GM21526 (cell line): ENCODE measurements around the gene PTCHD4.

Experiments
- ATAC-seq: cut with Tn5 transposase; IDR thresholded peaks from one replicate; pipeline ENCODE4 v1.9.1; 2021; ENCODE audit warnings: moderate library complexity; ENCODE audit not compliant: unreplicated experiment, low FRiP score

Gene PTCHD4

DNA sequence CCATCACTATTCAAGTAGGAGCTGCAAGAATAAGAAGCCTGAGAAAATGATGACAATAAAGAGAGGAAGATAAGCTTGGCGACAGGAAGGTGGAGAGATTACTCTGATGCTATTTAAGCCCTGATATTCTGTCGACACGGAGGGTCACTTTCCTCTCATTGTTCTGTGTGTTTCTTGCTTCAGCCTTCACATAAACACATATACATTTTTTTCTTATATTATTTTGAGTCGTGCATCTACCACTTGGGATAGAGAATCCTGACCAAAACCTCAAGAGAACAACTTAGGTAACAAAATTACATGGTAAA lies 10.5 kb downstream of the PTCHD4 start:
- ATAC-seq = no peak

DNA sequence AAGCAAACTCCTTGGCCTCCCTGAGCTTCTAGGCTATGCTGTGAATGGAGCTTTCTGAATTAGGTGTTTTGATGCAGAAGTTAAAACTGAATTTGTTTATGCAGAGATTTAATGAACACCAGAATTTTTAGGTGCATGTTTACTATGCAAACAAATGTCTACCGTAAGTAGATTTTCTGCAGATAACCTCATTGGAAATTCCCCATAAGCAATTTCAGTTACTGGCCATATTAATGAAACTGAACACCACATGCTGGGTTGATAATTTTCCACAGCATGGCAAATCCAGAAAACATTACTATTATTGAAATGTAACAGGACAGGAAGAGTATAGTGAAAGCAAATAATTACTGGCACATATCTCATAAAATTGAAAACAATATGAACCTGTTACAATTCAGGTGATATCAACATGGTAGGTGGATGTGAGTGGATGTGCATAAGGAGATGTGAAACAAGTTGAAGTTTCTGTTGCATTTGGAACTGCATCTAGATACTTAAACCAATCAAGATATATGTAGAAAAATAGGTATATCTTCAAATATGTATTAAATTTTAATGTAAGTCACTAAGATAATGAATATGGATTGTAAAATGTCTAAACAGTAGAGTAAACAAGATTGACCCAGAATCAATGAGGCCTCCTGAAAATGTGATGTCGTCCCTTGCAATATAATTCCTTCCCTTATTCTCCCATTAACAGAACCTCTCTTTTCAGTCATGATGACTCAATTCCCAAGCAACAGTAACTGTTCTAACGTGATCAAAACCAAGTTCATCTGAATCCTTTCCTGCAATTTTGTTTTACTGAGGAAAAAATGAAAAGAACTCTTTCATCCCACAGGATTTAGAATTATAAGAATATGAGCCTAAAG lies 11.0 kb downstream of the PTCHD4 start:
- no peak for ATAC-seq

DNA sequence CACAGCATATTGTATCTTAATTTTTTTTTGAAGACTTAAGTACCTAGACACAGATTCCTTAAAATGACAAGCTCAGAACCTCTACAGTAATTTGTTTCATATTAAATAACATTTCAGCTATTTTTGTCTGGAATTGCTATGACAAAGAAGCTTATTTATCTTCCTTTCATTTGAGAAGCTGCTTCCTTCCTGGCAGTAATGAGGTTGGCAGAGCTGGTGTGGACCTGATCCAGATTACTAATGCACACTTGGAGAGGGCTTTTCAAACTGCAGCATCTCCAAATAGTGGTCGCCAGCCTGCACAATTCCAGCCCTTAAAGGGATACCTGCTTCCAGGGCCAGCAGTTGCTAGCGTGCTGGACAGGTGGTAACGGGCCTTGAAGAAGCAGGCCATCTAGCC lies 12.1 kb downstream of the PTCHD4 start:
- ATAC-seq = no peak

DNA sequence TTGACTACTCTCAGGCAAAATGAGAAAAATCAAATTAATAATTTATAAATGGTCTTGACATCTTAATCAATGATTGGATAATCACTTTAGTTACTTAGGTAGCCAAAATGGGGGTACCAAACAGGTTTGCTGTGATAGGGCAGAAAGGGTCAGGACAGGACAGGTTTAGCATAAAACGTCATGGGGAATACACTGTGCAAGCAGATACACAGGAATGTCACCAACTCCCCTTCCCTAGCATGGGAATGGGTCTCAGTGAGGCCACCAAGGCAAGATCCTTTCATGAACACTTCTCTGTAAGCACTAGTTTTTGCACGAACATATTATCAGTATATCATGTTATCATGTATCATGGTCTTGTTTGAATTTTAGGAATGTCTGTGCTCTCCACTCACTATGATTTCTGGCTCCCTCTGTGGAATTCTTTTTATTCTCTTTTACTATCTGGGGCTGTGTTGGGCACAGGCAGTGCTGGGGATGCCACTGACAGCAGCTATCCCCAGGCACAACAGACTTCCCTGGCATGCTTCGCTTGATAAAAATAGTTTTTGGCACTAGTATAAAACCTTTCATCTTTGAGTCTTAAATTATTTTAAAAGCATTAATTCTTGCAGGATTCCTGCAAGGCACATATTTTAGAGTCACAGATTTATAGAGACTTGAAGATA lies 18.3 kb downstream of the PTCHD4 start:
- no peak for ATAC-seq

DNA sequence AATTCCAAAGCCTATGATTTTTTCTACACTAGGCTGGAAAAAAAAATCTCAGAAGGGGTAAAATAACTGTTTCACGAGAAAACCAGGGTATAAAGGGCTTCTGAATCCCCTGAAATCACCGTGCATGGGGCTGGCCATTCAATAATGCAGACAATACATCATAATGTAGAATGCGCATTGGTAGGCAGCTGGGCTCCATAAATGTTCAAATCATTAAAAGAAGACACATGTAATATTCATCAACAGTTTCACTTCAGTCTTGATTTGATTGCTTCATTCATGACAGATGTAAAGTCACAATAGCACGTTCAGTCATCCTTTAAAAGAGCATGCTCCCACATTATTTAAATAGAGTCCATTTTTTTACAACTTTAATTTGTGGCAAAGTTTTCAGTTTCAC lies 20.5 kb downstream of the PTCHD4 start:
- no peak for ATAC-seq

DNA sequence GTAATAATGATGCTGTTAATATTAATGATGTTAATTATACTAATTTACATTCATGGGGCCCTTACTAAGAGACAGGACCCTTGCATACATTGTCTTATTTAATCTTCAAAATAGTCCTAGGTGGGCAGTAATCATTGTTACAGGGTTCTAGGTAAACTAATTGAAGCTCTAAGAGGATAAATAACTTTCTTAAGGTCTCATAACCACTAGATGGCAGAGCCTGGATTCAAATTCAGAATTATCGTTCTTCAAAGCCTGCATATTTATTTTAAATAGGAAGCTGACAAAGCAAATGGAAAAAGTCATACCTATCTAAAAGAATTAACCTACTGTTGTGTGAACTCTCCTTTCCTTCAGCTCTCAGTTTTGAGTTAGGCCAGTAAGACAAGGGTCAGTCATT lies 23.5 kb downstream of the PTCHD4 start:
- ATAC-seq = no peak

DNA sequence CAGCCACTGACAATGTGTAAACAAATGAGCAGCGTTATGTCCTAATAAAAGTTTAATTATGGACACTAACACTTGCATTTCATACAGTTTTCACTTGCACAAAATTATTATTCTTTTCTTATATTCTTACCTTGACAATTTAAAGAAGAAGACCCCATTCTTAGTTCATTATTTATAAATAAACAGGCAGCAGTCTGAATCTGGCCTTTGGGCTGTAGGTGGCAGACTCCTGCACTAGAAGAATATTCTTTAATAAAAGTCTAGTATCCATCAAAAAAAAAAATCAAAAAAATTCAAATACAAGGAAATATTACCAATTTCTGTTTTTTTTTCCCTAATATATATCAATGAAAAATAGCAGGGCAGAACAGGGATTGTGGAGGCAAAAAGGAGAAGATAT lies 24.8 kb downstream of the PTCHD4 start:
- no peak for ATAC-seq

DNA sequence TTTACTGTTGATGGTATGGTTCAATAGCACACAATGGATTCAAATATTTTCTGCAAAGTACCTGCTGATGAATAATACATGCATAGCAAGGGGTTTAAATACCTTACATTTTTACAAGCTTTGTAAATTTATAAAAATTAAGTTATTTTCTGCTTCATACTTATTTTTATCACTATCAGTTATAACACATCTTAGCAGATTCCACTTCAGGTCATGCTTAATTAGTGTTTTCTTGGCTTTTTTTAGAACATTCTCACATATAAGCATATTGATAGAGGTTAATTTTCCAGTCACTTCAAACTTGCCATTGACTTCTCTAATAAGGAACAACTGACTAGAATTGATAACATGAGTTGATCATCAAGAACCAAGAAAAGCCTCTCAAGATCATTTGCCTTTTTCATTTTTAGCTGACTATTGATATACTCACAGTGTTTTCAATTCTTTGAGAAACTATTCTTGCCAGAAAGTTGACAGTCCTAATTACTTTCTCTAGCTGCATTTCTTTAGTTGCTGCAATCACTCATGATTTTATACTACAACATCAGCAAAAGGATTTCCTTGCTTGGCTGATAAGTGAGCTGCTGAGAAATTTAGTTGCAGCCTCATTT lies 25.8 kb downstream of the PTCHD4 start:
- no peak for ATAC-seq

DNA sequence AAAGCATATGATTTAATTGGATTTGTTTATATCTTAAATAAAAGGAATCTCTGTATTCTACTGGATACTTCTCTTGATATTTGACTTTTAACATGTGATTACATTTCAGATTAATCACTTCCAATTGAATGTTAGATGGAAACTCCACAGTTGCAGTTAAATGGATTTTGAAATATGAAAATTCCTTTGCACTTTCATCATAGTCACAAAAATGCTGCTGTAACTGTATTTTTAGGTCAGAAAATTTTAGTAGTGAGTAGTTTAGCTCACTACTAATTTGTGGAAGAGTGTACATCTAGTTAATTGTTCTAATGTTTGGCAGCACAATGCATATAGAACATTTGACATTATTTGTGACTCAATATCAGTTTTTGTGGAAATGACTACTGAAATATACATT lies 26.8 kb downstream of the PTCHD4 start:
- no peak for ATAC-seq

DNA sequence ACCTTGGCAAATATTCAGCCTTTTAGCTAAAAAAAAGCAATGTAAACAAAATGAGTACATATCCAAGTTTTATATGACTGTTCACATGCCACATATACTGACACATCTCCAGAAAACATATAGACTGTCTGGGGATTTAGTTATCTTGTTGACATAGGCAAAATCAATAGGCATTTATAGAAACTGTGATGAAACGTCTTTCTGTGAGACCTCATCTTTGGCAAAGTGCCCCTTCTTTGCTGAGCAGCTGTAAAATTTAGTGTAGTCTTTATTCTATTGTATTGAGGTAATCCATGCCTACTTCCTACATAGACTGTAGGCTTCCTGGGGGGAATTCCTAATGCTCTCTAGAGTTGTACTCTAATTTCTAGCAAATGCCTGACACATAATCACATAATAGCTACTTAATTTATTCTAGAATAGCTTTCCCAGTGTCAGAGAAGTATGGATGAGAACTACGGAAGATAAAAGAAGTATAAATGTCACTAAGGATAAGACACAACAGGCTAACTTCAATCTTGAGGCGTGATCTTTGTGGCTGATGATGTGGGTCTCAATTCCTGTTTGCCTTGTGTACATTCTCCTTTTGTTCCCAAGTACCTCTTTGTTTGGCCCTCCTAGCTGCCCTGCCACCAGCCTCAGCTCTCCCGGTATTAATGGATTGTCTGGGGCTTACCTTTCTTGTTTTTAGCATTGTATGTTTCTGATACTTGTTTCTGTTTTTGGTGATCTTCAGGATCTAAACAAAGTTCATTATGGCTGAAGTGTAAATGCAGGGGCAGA lies 30.6 kb downstream of the PTCHD4 start:
- ATAC-seq = no peak

DNA sequence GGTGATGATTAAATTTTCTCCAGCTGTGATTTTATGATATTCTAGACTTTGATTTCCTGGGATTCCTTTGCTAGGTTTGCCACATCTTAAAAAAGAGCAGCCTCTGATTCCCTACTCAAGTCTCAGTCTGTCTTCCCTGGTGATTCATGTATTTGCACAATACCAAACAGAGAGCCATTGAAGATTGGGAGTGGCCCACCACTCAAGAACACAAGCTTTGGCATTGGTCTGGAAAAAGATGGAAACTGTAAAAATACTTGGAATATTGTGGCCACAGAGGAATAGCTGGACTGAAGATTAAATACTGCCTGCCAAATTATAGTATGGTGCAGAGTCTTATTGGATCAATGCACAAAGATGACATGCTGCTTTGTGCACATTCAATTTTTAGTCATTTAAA lies 32.9 kb downstream of the PTCHD4 start:
- ATAC-seq = no peak

DNA sequence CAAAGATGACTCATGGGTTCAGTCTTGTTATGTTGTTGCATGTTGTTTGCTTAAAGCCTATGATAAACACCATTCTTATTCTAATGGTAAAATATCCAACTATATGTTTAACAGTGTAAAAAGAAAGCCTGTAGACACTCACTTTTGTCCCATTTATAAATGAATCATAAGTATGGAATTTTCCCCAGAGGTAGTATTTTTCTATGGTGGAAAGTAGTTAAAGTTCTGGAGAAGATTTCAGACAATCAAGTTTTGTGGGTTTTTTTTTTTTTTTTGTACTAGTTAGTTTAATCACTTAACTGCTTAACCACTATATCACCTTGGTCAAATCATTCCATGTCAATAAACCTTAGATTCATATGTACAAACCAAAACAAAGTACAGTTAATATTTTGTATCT lies 35.8 kb downstream of the PTCHD4 start:
- no peak for ATAC-seq

DNA sequence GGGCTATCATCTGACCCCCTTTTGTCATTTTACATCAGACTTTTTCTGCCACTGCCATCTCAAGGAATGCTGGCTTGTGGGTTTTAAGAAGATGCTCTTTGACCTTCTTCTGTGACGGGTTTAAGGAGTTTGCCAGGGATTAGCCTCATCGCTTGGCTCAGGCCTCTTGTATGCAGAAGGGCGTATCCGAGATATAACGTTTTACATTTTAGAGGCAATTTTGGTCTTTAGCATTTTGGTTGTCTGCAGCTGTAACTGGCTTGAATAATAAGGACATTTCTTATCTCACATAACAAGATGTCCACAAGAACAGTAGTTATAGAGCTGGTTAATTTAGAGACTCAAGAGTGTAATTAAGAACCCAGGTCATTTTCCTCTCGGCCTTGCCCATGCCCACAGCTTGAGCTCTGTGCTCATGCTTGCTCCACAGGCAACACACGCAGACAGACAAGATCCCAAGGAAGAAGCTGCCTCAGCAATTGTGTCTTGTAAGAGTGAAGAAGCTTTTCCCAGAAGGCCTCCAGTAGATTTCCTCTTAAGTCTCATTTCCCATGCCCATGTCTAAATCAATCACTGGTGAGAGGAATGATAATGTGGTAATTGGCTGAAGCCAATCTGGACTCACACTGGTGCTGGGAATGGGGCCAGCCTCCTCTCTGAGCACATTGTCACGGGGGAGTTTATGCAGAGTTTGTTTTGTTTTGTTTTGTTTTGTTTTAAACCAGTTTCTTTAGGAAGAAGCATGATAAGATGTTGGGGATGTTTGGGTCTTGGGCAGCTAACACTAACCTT lies 36.8 kb downstream of the PTCHD4 start:
- ATAC-seq = no peak

DNA sequence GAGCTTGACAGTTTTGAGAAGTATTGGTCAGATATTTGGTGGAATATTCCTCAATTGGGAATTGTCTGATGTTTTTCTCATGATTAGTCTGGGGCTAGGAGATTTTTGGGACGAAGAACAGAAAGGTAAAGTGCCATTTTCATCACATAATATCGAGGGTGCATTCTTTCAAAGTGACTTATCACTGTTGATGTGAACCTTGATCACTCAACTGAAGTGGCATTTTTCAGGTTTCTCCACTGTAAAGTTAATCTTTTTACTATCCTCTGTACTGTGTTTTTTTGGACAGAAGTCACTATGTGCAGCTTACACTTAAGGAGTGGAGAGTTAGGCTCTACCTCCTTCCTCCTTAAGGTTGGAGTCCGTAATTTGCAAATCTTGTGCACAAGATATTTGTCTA lies 39.2 kb downstream of the PTCHD4 start:
- no peak for ATAC-seq

DNA sequence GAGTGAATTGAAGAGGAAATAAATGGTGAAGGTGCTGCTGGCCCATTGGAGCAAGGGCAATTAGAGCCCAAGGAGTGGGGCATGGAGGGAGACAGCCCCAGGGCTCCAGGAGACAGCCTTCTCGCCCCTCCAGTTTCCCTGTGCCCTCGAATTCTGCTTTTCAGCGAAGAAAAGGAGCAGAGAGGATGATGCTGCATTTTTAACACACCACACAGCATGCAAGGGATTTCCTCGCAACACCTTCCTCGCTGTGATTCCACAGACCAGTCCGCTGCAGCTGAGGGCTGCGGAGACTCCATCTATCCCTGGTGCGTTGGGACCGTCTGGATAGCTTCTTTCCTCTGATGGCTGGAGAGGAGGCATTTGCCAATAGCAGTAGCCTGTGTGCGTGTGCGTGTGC lies 41.7 kb downstream of the PTCHD4 start:
- ATAC-seq = no peak

DNA sequence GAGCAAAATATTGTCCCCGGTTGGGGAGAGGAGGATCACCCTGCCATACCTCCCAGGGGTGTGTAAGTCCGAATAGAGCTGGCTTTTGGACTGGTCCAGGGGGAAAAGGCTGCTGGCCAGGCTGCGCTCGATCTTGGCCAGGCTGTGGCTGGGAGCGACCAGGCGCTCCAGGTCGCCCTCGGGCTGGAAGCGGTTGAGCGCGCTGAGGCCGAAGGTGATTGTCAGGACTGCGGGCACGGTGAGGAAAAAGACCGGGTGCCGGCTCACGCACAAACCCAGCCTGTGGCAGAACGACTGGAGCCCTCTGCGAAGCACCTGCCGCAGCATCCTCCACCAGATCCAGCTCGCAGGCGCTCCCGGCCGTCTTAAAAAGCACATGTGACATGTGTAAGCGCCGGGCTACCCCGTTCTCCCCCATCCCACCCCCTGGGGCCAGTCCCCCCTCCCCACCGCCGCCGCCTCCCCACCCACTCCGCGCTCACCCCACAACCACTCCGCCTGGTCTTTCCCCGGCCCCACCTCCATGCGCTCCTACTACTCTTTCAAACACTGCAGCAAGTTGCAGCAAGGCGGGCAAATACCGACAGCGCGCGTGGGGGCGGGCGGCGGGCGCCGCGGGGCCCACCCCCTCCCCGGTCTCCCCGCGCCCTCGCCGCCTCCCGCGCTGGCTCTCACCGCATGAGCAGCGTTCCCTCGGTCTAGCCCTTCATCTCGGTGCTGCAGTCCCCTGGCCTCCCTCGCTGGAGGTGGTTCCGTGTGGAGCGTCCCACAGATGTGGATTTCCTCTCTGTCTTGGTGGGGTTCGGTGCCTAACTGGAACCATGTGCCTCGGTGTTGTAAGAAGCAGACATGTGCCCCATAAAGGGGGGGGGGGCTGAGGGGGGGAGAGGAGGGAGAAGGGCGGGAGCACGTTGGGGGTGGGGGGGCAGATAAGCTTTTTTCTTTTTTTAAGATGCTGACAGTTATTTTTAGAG lies 42.4 kb downstream of the PTCHD4 start:
- no peak for ATAC-seq

DNA sequence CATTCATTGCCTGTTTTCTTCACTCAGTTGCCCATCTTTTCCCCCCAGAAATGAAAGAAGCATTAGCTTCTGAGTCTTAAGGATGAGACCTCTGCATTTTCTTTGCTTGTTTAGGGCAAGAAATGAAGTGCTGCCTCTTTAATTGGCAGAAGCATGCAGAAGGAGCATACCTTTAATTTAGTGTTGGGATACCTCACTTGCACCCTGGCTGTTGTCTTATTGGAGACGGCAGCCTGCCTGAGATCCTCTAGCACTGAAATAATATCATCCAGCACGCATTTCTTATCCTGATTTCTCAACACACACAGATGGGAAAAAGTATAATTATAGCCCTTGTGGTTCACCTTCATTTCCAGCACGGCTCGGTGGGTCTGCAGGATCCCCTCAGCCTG lies 43.1 kb downstream of the PTCHD4 start:
- ATAC-seq = no peak

DNA sequence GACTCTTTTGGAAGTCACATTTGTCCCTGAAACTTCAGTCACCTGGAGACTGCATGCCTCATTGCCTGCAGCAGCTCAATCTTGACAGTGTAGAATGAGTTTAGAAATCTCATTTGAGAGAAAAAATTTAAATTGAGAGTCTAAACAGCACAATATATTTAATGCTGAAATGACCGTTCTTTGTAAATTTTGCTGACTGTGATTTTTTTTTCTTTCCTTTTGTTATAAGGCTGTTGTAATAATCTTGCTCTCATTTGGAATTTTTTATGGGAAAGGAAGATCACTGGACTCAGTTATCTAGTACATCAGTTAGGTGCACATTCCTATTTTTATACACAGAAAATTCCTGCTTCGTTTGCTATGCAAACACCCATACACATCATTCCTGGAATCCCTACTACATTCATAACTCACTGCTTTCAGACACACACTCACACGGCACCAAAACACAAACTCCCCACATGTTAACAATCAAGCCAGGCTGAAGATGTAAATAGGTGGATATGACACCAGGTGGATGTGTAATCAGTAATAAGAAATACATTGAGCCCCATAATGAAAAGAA lies 43.8 kb downstream of the PTCHD4 start:
- ATAC-seq = no peak
